Pons (tissue), 1 donor: ENCODE data around the gene LTBP3.

ENCODE experiments used
- DNase-seq: peaks from one replicate; pipeline ENCODE4 v3.0.0-alpha.2; 2016; ENCODE audit warnings: low spot score

Gene LTBP3

GRCh38 chr11:65585396-65586246 lies 27.5 kb upstream of the LTBP3 start:
- no peak for DNase-seq

GRCh38 chr11:65584723-65585171 lies 26.6 kb upstream of the LTBP3 start:
- DNase-seq: no peak

- no peak for DNase-seq
Measured at GRCh38 chr11:65584106-65584505, 25.9 kb upstream of the LTBP3 start.

- no peak for DNase-seq
Measured at GRCh38 chr11:65583589-65583988, 25.4 kb upstream of the LTBP3 start.

- no peak for DNase-seq
Measured at GRCh38 chr11:65581928-65582327, 23.8 kb upstream of the LTBP3 start.

- no peak for DNase-seq
Measured at GRCh38 chr11:65580756-65581155, 22.6 kb upstream of the LTBP3 start.

- DNase-seq: no peak
Measured at GRCh38 chr11:65580031-65580692, 22.0 kb upstream of the LTBP3 start.

- no peak for DNase-seq
Measured at GRCh38 chr11:65579291-65579690, 21.1 kb upstream of the LTBP3 start.

- no peak for DNase-seq
Measured at GRCh38 chr11:65578667-65579066, 20.5 kb upstream of the LTBP3 start.

GRCh38 chr11:65578134-65578533 lies 20.0 kb upstream of the LTBP3 start:
- DNase-seq: no peak

- no peak for DNase-seq
Measured at GRCh38 chr11:65577756-65578109, 19.6 kb upstream of the LTBP3 start.

- no peak for DNase-seq
Measured at GRCh38 chr11:65576867-65577755, 19.0 kb upstream of the LTBP3 start.

- DNase-seq: no peak
Measured at GRCh38 chr11:65576232-65576866, 18.2 kb upstream of the LTBP3 start.

GRCh38 chr11:65575568-65576231 lies 17.5 kb upstream of the LTBP3 start, which contains the start of gene EHBP1L1:
Gene EHBP1L1, plus strand, starts transcription at chr11:65576053. Its CDS starts 250 bp downstream, at chr11:65576303.
- no peak for DNase-seq

GRCh38 chr11:65574811-65575567 lies 16.8 kb upstream of the LTBP3 start:
- no peak for DNase-seq

GRCh38 chr11:65574109-65574810 lies 16.1 kb upstream of the LTBP3 start:
- DNase-seq: peak; percentile 74

- no peak for DNase-seq
Measured at GRCh38 chr11:65573391-65574079, 15.4 kb upstream of the LTBP3 start.

GRCh38 chr11:65572356-65573051 lies 14.3 kb upstream of the LTBP3 start, which contains the start of gene FAM89B:
Gene FAM89B, plus strand, starts transcription at chr11:65572538. Its CDS starts 132 bp downstream, at chr11:65572670.
- peak; percentile 84 for DNase-seq
